Mammary epithelial cell (primary cell): ENCODE data around the gene FSCN2.

Source experiments
- CTCF ChIP-seq, 2 donors: IDR thresholded peaks in 1 of 2; conservative IDR thresholded peaks in 1 of 2; 2 replicates each; pipeline ENCODE4 v1.5.1; 2011 to 2012; ENCODE audit warnings: inconsistent platforms in 2 of 2, low read length in 2 of 2, mild to moderate bottlenecking in 2 of 2, control low read depth in 1 of 2, low read depth in 1 of 2; ENCODE audit not compliant: insufficient read depth in 1 of 2; ENCODE audit errors: extremely low read depth in 1 of 2
- EZH2 ChIP-seq: IDR thresholded peaks from 2 replicates; pipeline ENCODE4 v1.6.1; 2012; ENCODE audit warnings: low read length, inconsistent platforms, borderline replicate concordance

- TF ChIP-seq CTCF (conservative IDR thresholded peaks at IDR 0.05 in 1 of 2, IDR thresholded peaks at IDR 0.05 in 1 of 2; ENCODE audit: extremely low read depth in 1 of 2, insufficient read depth in 1 of 2, low read depth in 1 of 2, low read length in 2 of 2) (no peak), EZH2 (no peak)
Measured at GRCh38 chr17:81577278-81578000, 49.3 kb downstream of the FSCN2 start.
